IPS DF 4.7 (cell line): ENCODE measurements around the gene MFSD2A.
"Not testable (repeated sequence)": the region's sequence is repeated elsewhere in the genome, so short reads cannot be mapped to it uniquely, and the experiment has no call there.

Experiments used
- DNase-seq: peaks from one replicate; pipeline ENCODE4 v3.0.0-alpha.2; 2013; ENCODE audit warnings: low spot score; ENCODE audit errors: extremely low read depth

The MFSD2A gene

GRCh38 chr1:40003156-40004093 lies 48.5 kb downstream of the MFSD2A start:
- DNase-seq: no peak

GRCh38 chr1:40004857-40005256 lies 49.9 kb downstream of the MFSD2A start:
- DNase-seq: no peak

- DNase-seq: not testable (repeated sequence)
These were observed 52.6 kb downstream of the MFSD2A start for GRCh38 chr1:40007481-40008034.

- DNase-seq: no peak
These were observed 56.3 kb downstream of the MFSD2A start for GRCh38 chr1:40011198-40011597.

GRCh38 chr1:40014253-40014706 lies 59.3 kb downstream of the MFSD2A start:
- DNase-seq: no peak

GRCh38 chr1:40014812-40015594 lies 60.1 kb downstream of the MFSD2A start:
- no peak for DNase-seq

- DNase-seq: no peak
These were observed 63.1 kb downstream of the MFSD2A start for GRCh38 chr1:40017951-40018575.
